T-cell (primary cell): Measurements from ENCODE around the gene SGIP1. TPM values are rescaled to one million over a fixed set of nuclear protein-coding genes. Genes with fewer than 3 reads are reported as not detected.

ENCODE experiments used
- ATAC-seq, 4 experiments: fragments of 200-7000 bp in 3 of 4; fragments of 150-1000 bp in 1 of 4; cut with Tn5 transposase; replicated peaks in 1 of 4; 1 replicate in 3 of 4; 2 replicates in 1 of 4; pipeline ENCODE4 v1.10.0; 2021; ENCODE audit warnings: moderate library complexity in 3 of 4, mild to moderate bottlenecking in 2 of 4, moderate number of reproducible peaks in 1 of 4
- CTCF ChIA-PET, 2 donors: fragments of 300-600 bp; sonication (Branson Sonifier 250); formaldehyde crosslinking; loops; one replicate each; lab custom pipeline; 2022; ENCODE audit warnings: antibody characterized with exemption in 2 of 2; lab: Charles Lee
- POLR2A ChIA-PET, 2 donors: fragments of 300-600 bp; sonication (Branson Sonifier 250); formaldehyde crosslinking; loops; one replicate each; lab custom pipeline; 2022; ENCODE audit warnings: antibody characterized with exemption in 2 of 2; lab: Charles Lee
- DNase-seq, 35 experiments: peaks; one replicate each; pipeline versions ENCODE4 v3.0.0 to v3.0.0-alpha.2; 2013 to 2023
- H3K27ac ChIP-seq: one replicate; pipeline ENCODE4 v1.5.1; 2013; ENCODE audit warnings: low read length
- H3K27me3 ChIP-seq, 2 experiments: replicated peaks in 1 of 2; 1 replicate in 1 of 2; 2 replicates in 1 of 2; pipeline versions ENCODE4 v1.6.1 to v1.7.0; 2013; ENCODE audit warnings: low read length in 1 of 2, mixed read lengths in 1 of 2; ENCODE audit not compliant: control insufficient read depth in 2 of 2, insufficient read depth in 2 of 2; ENCODE audit errors: extremely low read depth in 1 of 2
- H3K36me3 ChIP-seq, 2 donors: 1 replicate in 1 of 2; 2 replicates in 1 of 2; pipeline versions ENCODE4 v1.6.1 to v1.7.0; 2013; ENCODE audit warnings: low read length in 1 of 2; ENCODE audit not compliant: control insufficient read depth in 2 of 2, insufficient read depth in 1 of 2; ENCODE audit errors: extremely low read depth in 1 of 2
- H3K4me1 ChIP-seq, 2 experiments: 1 replicate in 1 of 2; 2 replicates in 1 of 2; pipeline versions ENCODE4 v1.6.1 to v1.7.0; 2013; ENCODE audit warnings: low read length in 2 of 2, mixed read lengths in 1 of 2; ENCODE audit not compliant: insufficient read depth in 2 of 2, control insufficient read depth in 1 of 2; ENCODE audit errors: extremely low read depth in 1 of 2
- H3K4me3 ChIP-seq, 2 donors: 1 replicate in 1 of 2; 2 replicates in 1 of 2; pipeline versions ENCODE4 v1.5.1 to v1.7.0; 2013; ENCODE audit warnings: mild to moderate bottlenecking in 2 of 2, low read length in 1 of 2, moderate library complexity in 1 of 2; ENCODE audit not compliant: control insufficient read depth in 1 of 2; ENCODE audit errors: extremely low read depth in 1 of 2
- H3K9me3 ChIP-seq: 2 replicates; pipeline ENCODE4 v1.7.0; 2013
- H3K27ac Mint-ChIP-seq, 2 donors: one replicate each; pipeline ENCODE4 v1.8.0; 2020 to 2021; ENCODE audit warnings: mild to moderate bottlenecking in 2 of 2, mixed read lengths in 2 of 2
- H3K27me3 Mint-ChIP-seq, 2 donors: one replicate each; pipeline ENCODE4 v1.8.0; 2021 to 2022; ENCODE audit warnings: mixed read lengths in 2 of 2
- H3K36me3 Mint-ChIP-seq: one replicate; pipeline ENCODE4 v1.8.0; 2021; ENCODE audit warnings: mixed read lengths
- H3K4me1 Mint-ChIP-seq, 3 donors: one replicate each; pipeline ENCODE4 v1.8.0; 2020 to 2022; ENCODE audit warnings: mixed read lengths in 3 of 3, mild to moderate bottlenecking in 1 of 3
- H3K4me3 Mint-ChIP-seq, 3 donors: one replicate each; pipeline ENCODE4 v1.8.0; 2020 to 2022; ENCODE audit warnings: mild to moderate bottlenecking in 3 of 3, mixed read lengths in 3 of 3, moderate library complexity in 3 of 3
- H3K9me3 Mint-ChIP-seq, 3 donors: one replicate each; pipeline ENCODE4 v1.8.0; 2020 to 2022; ENCODE audit warnings: mixed read lengths in 3 of 3
- WGBS: methylation state at CpG from one replicate; pipeline ENCODE4 v1.1.5; 2013; ENCODE audit warnings: missing lambda C conversion rate; ENCODE audit not compliant: insufficient coverage; 5-methylcytosine and 5-hydroxymethylcytosine counted together
- total RNA-seq, 35 experiments: library from RNA in 6 of 35; stranded (reverse) in 6 of 35; fragments of 120-200 nt in 1 of 35; gene quantifications; one replicate each; pipeline versions ENCODE4 v1.2.1 to v1.2.4 and lab custom pipeline; 2013 to 2026

SGIP1 gene
- total RNA-seq, 5 donors from 2014 or later (not counting 1 experiment from before 2014, with no cell fraction given) = not detected

DNA sequence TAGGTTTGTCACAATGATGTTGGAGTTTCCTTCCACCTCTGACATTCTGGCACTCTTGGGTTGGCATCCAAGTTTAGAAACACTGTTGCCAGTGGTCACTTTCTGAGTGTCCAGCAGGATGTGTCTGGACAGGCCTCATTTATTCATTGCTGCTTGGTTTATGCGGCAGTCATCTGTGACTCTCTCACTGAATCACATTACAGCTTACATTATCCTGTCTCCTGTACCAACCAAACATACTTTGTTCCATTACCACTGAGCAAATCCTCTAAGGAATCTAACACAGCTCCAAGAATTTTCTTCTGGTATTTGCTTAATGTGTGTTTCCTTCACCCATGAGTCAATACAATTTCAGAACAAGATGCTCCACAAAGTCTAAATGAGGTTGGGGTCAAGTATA lies 19.9 kb downstream of the SGIP1 start:
- Mint-ChIP-seq H3K27ac (no peak overlapping the region), H3K4me1 (peaks cover 0 to 10% (median 2%) of the 10 kb centered on the region in 3 donors), H3K9me3 (no peaks in the 10 kb centered on the region), H3K36me3 (no peaks in the 10 kb centered on the region), H3K27me3 (peaks cover 7 to 12% of the 10 kb centered on the region in 2 donors), H3K4me3 (no peak overlapping the region)
- Histone ChIP-seq H3K9me3 (no peaks in the 10 kb centered on the region), H3K4me1 (peaks cover 0 to 6% of the 10 kb centered on the region in 2 experiments), H3K27me3 (no peaks in the 10 kb centered on the region), H3K27ac (no peak overlapping the region), H3K36me3 (no peaks in the 10 kb centered on the region), H3K4me3 (no peak overlapping the region)
- DNase-seq (no peak), ATAC-seq (no peak)
- 100% methylated on average over 1 of the region's 1 CpG for WGBS
- ChIA-PET CTCF (interaction anchor here (0.6 to 0.7 kb wide), 3 partner anchors 56 to 1983 kb away, joined by 3 read pairs; no protein-coding TSS in a partner anchor), POLR2A (no interaction called here)

DNA sequence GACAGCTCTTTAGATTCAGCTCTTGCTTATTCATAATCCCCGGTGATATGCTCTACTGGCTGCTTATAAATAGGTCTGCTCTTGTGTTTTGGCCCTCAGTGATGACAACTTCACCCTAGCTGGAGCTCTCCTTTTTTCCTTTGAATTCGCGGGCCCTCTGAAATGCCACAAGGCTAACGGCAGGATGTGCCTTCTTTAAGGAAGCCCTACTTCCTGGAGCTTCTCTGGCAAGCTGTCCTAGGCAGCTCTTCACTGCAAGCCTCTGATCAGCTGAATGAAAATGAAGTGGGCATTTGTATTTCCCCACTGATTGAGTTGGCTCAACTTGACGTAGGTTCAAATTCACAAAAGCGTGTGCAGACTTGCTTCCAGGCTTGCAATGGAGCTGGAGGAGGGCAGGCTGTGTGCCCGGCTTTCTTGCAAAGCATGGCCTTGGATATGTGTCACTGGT lies 22.2 kb downstream of the SGIP1 start:
- 69% methylated on average over 5 of the region's 7 CpGs for WGBS
- CTCF ChIA-PET = interaction anchor here in 1 of 2 donors (0.6 kb wide), 1 partner anchor 16 kb away, joined by 3 read pairs; no protein-coding TSS in a partner anchor
- Mint-ChIP-seq H3K4me3 (no peak overlapping the region), H3K27ac (no peak overlapping the region), H3K9me3 (no peaks in the 10 kb centered on the region), H3K36me3 (no peaks in the 10 kb centered on the region), H3K4me1 (peaks cover 0 to 10% (median 2%) of the 10 kb centered on the region in 3 donors), H3K27me3 (peaks cover 7 to 12% of the 10 kb centered on the region in 2 donors)
- H3K4me3 ChIP-seq = no peak overlapping the region
- no peaks in the 10 kb centered on the region for H3K27me3 ChIP-seq
- H3K9me3 ChIP-seq = no peaks in the 10 kb centered on the region
- no peaks in the 10 kb centered on the region for H3K36me3 ChIP-seq
- peaks cover 0 to 6% of the 10 kb centered on the region in 2 experiments for H3K4me1 ChIP-seq
- POLR2A ChIA-PET = interaction anchor here in 1 of 2 donors (0.5 kb wide), 1 partner anchor 1290 kb away, joined by 4 read pairs; no protein-coding TSS in a partner anchor
- ATAC-seq (no peak), DNase-seq (no peak)
- no peak overlapping the region for H3K27ac ChIP-seq

DNA sequence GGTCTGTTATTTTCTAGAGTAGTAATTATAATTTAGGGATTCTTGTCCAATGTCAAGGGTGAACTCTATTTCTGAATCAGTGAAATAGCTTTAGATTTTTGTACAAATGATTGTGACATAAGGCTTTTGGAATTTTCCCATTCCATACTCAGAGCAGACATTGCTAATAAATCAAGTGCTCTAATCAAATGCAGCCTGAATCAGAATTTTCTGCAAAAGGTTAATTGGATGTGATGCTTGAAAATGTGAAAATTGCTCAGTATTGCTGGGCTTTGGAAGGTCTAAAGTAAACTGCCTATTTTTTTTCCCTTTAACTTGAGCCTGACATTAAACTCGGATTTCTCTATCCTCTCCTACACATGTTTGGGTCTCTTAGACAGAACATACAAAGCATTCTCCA lies 23.2 kb downstream of the SGIP1 start:
- no peak overlapping the region for H3K4me3 Mint-ChIP-seq
- H3K4me1 Mint-ChIP-seq = peaks cover 0 to 7% (median 2%) of the 10 kb centered on the region in 3 donors
- H3K36me3 Mint-ChIP-seq = no peaks in the 10 kb centered on the region
- ChIA-PET POLR2A (no interaction called here), CTCF (no interaction called here)
- Histone ChIP-seq H3K36me3 (no peaks in the 10 kb centered on the region), H3K27ac (no peak overlapping the region), H3K27me3 (no peaks in the 10 kb centered on the region), H3K4me3 (no peak overlapping the region), H3K4me1 (peaks cover 0 to 6% of the 10 kb centered on the region in 2 experiments), H3K9me3 (no peaks in the 10 kb centered on the region)
- H3K27ac Mint-ChIP-seq = no peak overlapping the region
- H3K27me3 Mint-ChIP-seq = peaks cover 7 to 13% of the 10 kb centered on the region in 2 donors
- no peak for DNase-seq
- no peaks in the 10 kb centered on the region for H3K9me3 Mint-ChIP-seq
- no peak for ATAC-seq
- 80% methylated on average over 1 of the region's 1 CpG for WGBS

DNA sequence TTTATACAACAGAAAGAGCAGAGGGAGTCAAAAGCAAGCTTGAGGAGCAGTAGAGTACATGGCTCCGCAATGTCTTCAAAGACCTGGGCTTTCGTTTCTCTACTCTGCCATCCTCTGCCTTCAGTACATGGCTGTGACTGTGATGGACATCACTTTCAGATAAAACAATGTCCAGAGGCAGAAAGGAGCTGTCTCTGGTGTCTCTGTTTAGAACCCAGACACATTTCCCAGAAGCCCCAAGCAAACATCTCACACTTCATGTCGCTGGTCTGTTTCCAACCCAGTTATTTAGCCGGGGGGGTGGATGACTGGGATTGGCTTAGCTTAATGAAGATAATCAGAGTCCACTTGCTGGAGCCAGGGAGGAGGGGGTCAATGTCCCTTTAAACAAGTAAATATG lies 25.6 kb downstream of the SGIP1 start:
- no peak overlapping the region for H3K4me3 Mint-ChIP-seq
- peaks cover 7 to 16% of the 10 kb centered on the region in 2 donors for H3K27me3 Mint-ChIP-seq
- WGBS = no CpG with 5 or more reads among the region's 4 CpGs
- H3K4me1 Mint-ChIP-seq = no peaks in the 10 kb centered on the region
- Histone ChIP-seq H3K36me3 (no peaks in the 10 kb centered on the region), H3K4me3 (no peak overlapping the region), H3K27me3 (no peaks in the 10 kb centered on the region), H3K27ac (no peak overlapping the region), H3K4me1 (no peaks in the 10 kb centered on the region), H3K9me3 (no peaks in the 10 kb centered on the region)
- no peak overlapping the region for H3K27ac Mint-ChIP-seq
- POLR2A ChIA-PET = no interaction called here
- CTCF ChIA-PET = no interaction called here
- no peak for ATAC-seq
- no peak for DNase-seq
- no peaks in the 10 kb centered on the region for H3K36me3 Mint-ChIP-seq
- H3K9me3 Mint-ChIP-seq = no peaks in the 10 kb centered on the region

DNA sequence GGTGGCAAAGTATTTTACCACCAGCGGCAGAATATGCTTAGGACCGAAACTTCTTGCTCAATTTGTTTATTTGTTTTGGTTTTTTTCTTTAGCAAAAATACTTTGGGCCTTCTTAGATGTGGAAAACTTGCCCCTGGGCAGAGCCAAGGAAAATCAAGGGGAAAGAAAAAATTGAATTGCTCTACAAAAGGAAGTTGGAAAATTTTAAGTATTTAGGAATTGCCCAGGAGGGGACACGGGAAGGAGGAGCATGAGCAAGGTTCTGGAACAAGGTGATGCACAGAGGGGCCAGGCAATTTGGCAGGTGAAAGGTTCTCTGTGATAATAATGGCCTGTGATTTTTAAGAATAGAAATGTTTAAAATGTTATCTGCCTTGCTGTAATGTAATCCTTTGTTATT lies 28.6 kb downstream of the SGIP1 start:
- H3K27me3 ChIP-seq = no peaks in the 10 kb centered on the region
- H3K36me3 ChIP-seq = no peaks in the 10 kb centered on the region
- CTCF ChIA-PET = no interaction called here
- H3K27ac ChIP-seq = no peak overlapping the region
- DNase-seq = no peak
- no peaks in the 10 kb centered on the region for H3K4me1 ChIP-seq
- H3K9me3 ChIP-seq = no peaks in the 10 kb centered on the region
- POLR2A ChIA-PET = no interaction called here
- H3K4me3 Mint-ChIP-seq = no peak overlapping the region
- ATAC-seq = no peak
- H3K4me3 ChIP-seq = no peak overlapping the region
- H3K27me3 Mint-ChIP-seq = peaks cover 8 to 11% of the 10 kb centered on the region in 2 donors
- H3K27ac Mint-ChIP-seq = no peak overlapping the region
- no peaks in the 10 kb centered on the region for H3K36me3 Mint-ChIP-seq
- no peaks in the 10 kb centered on the region for H3K9me3 Mint-ChIP-seq
- no peaks in the 10 kb centered on the region for H3K4me1 Mint-ChIP-seq
- no CpG with 5 or more reads among the region's 3 CpGs for WGBS

DNA sequence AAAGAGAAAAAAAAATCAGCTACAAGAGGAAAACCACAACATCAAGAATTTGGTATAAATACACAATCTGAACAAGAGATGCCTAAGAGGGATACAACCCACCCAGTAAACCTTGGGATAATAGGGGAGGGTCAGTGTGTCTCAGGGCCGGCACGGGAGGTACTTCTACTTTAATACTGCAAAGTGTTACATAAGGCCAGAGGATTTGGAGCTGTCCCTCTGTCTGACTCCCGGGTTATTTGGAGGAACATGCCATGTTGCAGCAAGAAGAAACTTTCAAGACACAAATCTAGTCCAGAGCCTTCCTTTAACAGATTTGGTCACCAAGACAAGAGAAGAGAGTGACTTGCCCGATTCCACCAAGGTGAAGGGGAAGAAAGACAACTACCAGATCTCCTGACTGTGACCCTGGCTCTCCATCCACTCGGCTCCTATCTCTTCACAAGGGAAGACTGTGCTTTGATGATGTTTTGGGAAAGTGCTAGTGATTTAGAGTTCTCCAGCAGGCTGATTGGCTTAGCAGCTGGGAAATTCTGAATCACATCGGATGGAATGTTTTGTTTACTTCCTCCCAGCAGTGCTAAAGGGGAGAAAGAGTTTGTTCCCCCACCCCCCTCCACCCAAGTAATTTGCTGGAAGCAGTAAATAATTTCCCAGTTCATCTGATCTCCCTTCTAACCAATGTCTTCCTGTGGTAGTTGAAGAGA lies 29.3 kb downstream of the SGIP1 start:
- CTCF ChIA-PET = no interaction called here
- no peaks in the 10 kb centered on the region for H3K9me3 ChIP-seq
- no peak for ATAC-seq
- no peaks in the 10 kb centered on the region for H3K36me3 ChIP-seq
- H3K4me3 ChIP-seq = no peak overlapping the region
- no peak overlapping the region for H3K27ac ChIP-seq
- no peak for DNase-seq
- POLR2A ChIA-PET = no interaction called here
- Mint-ChIP-seq H3K9me3 (no peaks in the 10 kb centered on the region), H3K4me1 (no peaks in the 10 kb centered on the region), H3K4me3 (no peak overlapping the region), H3K27ac (no peak overlapping the region), H3K36me3 (no peaks in the 10 kb centered on the region), H3K27me3 (peaks cover 11 to 14% of the 10 kb centered on the region in 2 donors)
- H3K27me3 ChIP-seq = no peaks in the 10 kb centered on the region
- no peaks in the 10 kb centered on the region for H3K4me1 ChIP-seq
- no CpG with 5 or more reads among the region's 6 CpGs for WGBS
